Vagina (tissue), 2 donors: ENCODE data around the gene FGF22.

Experiments used
- CTCF ChIP-seq, 3 experiments: fragments of 450-650 bp in 2 of 3; fragments of 200-600 bp in 1 of 3; sonication (generic) in 1 of 3; IDR thresholded peaks; one replicate each; pipeline ENCODE4 v1.5.1; 2017 to 2019; ENCODE audit warnings: antibody characterized with exemption in 3 of 3, mild to moderate bottlenecking in 2 of 3, moderate library complexity in 2 of 3
- POLR2A ChIP-seq, 2 donors: fragments of 450-650 bp; IDR thresholded peaks; one replicate each; pipeline ENCODE4 v1.6.1; 2017; ENCODE audit warnings: antibody characterized with exemption in 2 of 2, mild to moderate bottlenecking in 2 of 2, moderate library complexity in 2 of 2
- POLR2AphosphoS5 ChIP-seq, 2 donors: sonication (generic); formaldehyde crosslinking; IDR thresholded peaks; one replicate each; pipeline ENCODE4 v1.9.0; 2017; ENCODE audit warnings: antibody characterized with exemption in 2 of 2, mild to moderate bottlenecking in 2 of 2, low read depth in 1 of 2; ENCODE audit not compliant: insufficient read depth in 1 of 2

- TF ChIP-seq CTCF (IDR thresholded peaks at IDR 0.05) (no peak), POLR2A (IDR thresholded peaks at IDR 0.05) (peak in 1 of 2 donors; percentile 52), POLR2AphosphoS5 (IDR thresholded peaks at IDR 0.05; ENCODE audit: insufficient read depth in 1 of 2, low read depth in 1 of 2) (peak; percentile 28 to 91)
Observed at GRCh38 chr19:662962-663681, 23.4 kb downstream of the FGF22 start, which contains the start of gene RNF126.
